HG03139 (cell line): ENCODE measurements around the gene NAT8L.

Experiments used
- ATAC-seq: cut with Tn5 transposase; IDR thresholded peaks from one replicate; pipeline ENCODE4 v1.9.1; 2021; ENCODE audit not compliant: unreplicated experiment

Gene NAT8L

DNA sequence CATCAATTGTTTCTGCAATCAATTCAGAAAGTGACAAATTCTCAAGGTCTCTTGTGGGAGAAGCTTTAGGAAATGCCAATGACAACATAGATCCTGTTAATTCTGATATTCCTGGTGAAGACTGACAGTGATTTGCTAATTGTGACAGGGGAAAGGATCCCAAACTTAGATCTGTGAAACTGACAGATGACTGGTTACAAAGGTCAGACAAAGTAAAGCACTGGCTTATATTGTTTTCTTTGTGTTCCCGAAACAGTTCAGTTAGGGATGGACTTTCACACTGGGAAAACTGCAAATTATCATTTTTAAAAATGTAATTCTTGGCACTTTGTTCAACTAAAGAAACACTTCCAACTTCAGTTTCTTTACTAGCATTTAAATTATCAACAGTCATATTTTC, 30.1 kb downstream of the NAT8L start:
- ATAC-seq = no peak

DNA sequence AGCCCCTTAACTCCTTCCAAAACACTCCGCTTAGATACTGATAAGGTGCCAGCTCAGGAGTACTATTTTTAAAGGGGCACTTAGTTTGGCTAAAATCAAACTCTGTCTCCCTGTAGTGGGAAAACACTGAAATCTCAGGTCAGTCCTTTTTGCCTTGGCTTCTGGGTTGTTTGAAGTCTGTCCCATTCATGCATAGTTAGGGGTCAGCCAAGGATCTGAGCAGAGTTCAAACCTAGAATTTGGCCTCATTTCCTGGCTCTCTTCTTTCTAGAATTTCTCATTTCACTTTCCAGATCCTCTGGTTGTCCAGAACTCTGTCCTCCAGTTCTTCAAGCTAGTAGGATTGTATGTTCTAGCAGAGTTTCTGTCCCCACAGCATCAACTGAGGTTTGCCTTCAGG, 31.5 kb downstream of the NAT8L start:
- no peak for ATAC-seq

DNA sequence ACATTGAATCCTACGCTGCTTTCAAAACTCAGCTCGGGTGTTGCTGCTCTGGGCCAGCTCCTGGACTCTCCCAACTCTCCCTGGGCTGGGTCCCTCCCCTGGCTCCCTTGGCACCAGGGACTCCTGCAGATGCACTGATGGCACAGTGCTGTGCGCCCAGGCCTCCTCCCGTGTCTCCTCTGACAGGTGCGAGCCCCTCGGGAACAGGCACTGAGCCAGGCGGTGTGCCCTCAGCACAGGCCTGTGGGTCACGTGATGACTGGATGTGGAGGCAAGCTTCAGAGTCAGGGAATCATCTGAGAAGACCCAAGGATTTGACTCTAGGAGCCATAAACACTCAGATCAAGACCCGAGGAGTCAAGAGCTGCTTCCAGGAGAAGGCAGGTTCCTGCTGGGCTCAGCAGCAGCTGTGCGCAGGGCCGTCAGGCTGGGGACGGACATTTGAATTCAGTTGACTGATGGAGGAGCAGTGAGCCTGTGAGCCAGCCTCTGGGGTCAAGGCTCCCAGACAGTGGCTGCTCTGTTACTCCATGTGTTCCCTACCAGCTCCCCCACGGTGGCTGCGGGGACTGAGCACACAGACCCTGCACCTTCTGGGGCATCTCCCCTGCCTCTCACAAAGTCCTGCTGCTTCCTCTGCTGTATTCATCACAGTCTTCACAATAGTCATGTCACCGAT, 33.0 kb downstream of the NAT8L start:
- ATAC-seq = no peak

DNA sequence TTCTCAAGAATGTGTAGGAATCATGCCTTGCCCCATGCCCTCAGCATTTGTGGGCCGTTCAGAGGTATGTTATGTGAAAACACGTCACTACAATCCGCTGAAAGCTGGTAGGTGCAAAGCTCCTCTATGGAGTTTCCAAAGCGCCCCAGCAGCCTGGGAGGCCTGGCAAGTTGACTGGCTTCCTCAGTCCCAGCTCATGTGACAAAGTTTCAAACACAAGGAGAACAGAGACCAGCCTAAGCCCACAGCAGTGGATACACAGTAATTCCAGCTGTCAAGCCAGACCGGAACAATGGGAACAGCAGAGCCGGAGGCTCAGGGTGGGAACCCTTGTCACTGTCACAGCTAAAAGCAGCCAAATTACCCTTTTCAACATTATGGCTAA, 33.5 kb downstream of the NAT8L start:
- ATAC-seq = no peak

DNA sequence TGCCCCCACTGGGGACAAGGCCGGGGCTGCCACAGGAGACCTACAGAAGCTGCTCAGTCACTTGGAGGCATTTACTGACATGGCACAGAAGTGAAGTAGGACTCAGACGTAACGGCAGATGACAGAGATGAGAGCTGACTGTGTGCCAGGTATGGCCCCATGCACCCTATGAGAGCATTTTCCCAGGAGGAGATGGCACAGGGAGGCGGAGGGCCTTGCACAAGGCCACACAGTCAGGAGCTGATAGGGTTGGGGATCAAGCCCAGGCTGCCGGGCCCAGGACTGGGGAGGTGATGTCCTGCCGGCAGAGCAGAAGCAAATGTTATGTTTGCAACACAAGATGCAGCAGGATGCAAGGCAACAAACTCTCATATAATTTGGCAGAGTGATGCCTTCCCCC, 34.1 kb downstream of the NAT8L start:
- ATAC-seq = no peak

DNA sequence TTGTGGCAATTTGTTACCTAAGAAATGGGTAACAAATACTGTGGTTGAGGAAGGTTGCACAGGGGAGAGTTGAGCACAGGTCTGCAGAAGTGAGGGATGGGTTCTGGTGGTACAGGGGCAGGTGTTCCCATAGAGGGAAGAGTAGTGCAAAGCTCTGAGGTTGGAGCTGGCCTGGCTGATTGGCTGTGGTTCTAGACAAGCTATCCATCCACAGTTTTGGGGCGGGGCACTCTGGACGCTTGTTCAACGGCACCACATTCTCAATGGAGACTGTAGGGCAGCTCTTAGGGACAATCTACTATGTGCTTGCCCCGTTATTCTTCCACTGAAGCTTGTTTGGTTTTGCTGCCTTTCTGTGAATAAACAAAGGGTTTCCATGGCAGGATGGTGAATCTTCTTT, 35.4 kb downstream of the NAT8L start:
- ATAC-seq = no peak

DNA sequence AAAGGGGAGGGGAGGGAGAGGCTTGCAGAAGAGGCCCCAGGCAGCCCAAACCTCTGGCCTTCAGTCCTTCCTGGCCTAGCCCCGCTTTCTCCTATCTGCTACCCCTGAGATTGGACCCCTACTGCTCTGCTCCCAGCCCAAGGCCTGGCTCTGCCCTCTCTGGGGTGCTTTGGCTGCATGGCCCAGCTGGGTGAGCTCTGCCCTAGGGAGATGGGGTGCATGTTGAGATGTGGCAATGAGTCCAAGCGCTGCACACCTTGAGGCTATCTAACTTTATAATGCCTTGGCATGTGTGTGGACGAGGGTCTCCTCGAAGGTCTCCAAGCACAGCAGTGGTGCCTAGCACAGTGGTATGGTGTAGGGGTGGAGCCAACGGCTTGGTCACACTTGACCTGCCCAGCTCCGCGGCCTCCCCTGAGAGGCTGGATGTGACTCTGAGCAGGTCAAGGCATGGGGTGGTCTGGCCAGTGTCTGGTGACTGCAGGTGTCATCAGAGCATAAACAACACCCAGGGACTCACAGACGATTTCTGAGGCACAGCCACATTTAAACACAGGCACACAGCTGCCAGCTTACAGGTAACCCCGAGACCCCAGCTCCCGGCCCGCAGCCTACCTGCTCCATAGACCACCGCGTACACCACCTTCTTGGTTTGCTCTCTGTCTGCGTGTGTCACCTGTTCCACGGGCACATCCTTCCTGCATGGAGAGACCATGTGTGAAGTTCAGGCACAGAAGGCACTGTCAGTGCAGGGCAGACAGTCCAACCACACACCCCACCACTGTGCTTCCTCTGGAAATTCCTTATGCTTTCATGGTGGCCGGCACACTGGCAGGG, 36.3 kb downstream of the NAT8L start:
- no peak for ATAC-seq

DNA sequence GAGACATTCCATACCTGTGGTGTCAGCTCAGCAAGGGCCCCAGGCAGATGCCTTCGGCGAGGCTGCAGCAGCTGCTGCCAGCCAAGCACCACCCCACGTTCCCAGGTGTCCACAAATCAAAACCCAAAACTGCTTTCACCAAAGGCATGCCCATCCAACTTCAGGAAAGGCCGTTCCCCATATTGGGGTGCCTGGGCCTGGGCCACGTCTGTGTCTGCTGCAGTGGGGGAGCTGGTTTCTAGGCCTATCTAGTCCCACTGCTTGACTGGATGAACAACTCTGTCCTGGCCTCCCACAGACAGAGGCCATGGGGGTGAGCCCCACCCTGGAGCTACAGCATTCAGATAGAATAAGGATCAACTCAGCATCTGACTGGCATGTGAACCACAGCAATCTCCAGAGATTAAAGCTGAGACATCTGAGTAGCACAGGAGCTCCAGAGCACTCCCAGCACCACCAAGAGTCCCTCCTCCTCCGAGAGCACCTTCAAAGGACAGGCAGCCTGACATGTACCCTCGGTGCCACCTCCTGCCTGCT, 37.0 kb downstream of the NAT8L start:
- ATAC-seq = no peak

DNA sequence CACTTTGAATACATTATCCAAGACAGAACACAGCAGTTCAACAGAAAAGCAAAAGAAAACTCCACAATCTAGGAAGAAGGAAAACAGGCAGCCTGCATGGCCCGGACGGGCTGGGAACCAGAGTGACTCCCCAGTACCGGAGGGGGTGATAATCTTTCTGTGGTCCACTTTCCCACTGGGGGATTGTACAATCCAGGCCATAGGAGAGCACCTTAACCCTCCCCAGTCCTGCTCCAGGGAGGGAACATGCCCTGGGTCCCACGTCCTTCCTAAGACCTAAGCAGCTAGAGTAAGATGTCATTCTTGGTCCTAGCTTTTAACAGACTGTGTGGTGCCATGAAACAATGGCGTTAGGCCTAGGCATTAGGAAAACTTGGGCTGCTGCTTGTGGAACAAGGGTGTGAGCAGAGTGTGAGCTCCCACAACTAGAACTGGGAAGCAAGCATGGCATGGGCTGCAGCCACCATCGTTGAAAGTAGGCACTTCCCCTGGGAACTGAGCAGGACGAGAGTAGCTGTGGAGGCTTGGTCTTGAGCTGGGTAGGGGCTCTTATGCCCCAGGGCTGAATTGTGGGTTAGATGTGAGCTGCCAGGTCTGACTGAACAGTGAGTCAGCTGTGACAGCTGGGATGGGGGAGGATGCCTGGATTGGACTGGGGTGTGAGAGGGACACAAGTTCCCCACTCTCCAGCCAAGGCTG, 42.4 kb downstream of the NAT8L start:
- no peak for ATAC-seq

DNA sequence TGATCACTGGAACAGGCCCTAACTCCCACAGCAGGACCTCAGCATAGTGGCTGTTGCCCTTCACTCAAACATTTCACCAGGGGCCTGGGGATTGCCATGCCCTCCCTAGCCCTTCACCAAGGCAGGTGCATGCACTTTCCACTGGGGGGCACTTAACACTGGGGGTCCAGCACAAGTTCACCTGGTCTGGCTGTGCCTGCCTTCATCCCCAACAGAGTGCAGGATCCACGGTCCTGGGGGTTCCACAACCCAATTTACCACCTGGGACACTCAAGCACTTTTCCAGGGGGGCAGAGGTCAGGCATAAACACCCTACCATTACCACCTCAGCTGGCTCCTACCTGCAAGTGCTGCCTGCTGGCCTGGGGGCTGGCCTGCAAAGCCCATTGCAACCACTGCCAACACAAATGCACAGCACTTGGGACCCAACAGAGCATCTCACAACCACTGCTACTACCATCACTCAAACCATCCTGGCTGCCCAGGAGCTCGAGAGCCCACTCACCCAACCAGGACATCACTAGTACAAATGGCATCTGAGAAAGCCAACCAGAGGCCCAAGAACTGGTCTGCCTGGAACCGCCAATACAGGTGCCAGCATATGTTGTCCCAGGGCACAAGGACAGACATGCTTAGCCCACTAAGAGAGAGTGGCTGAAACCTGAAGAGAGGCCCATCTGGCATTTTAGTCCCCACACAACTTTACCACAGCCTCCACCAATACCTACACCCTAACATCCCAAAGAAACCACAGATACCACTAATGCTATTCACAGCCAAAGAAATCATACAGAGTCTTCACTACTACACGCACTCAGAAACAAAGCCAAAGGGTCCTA, 43.1 kb downstream of the NAT8L start:
- ATAC-seq = no peak

DNA sequence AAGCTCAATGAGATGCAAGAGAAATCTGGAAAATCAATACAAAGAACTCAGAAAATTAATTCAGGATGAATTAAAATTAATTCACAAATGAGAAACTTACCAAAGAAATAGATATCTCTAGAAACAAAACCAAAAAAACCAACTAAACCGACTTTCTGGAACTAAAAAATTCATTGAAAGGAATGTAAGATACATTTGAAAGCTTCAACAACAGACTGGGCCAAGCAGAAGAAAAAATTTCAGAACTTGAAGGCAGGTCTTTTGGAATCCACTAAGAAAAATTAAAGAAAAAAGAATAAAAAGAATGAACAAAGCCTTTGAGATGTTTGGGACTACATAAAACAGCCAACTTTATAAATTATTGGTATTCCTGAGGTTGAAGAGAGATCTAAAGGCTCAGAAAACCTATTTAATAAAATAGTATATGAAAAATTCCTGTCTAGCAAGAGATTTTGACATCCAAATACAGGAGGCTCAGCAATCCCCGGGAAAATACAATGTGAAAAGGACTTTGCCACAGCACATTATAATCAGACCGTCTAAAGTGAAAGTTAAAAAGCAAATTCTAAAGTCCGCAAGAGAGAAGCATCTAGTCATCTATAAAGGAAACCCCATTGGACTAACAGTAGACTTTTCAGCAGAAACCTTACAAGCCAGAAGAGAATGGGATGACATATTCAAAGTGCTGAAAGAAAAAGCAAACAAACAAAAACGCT, 44.2 kb downstream of the NAT8L start:
- no peak for ATAC-seq

DNA sequence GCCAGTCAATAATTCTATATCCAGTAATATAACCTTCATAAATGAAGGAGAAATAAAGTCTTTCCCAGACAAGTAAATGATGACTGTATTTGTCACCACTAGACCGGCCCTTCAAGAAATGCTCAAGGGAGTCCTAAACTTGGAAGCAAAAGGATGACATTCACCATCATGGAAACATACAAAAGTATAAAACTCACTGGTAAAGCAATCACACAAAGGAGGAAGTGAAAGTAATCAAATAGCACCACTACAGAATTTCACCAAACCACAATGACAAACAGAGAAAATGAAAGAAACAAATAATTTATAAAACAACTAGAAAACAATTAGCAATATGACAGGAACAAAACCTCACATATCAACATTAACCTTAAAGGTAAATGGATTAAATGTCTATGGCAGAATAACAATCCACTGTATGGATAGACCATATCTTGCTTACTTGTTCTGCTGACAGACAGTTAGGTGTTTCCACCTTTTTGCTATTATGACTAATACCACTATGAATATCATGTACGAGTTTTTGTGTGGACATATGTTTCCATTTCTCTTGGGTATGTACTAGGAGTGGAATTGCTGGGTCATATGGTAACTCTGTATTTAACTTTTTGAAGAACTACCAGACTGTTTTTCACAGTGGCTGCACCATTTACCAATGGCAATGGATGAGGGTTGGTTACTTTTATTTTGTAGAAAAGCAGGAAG, 44.9 kb downstream of the NAT8L start:
- ATAC-seq = no peak

DNA sequence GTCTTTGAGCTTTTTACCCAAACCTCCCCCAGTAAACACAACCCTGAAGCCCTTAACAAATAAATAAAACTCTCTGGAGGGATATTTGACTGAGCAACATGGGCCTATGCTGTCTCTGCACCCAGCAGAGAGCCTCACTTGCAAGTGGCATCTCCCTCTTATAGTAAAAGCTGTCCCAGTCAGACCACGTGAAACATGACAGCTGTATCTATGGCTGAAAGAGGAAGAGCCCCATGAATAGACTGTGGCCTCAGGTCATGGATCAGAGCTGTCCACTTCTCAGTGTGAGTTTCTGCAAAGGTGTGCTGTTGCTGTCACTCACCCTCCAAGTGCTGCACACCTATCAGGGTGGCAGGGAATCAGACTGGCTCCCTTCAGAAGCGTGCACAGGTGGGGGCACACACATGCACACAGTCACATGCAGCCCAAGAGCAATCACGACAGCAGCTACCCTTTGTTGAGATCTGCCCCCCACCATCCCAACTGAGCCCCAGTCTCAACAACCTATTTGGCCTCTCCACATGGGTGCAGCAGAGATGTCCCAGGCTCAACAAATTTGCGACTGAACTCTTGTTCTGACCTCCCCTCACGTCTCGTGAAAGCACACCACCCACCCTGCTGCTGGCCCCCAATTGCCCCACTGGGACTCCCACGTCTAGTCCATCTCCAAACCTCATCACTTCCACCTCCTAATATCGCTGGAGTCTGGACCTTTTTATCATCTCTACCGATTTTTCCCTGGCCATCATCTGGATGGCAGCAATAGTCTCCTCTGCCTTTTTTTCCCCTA, 45.6 kb downstream of the NAT8L start:
- no peak for ATAC-seq

DNA sequence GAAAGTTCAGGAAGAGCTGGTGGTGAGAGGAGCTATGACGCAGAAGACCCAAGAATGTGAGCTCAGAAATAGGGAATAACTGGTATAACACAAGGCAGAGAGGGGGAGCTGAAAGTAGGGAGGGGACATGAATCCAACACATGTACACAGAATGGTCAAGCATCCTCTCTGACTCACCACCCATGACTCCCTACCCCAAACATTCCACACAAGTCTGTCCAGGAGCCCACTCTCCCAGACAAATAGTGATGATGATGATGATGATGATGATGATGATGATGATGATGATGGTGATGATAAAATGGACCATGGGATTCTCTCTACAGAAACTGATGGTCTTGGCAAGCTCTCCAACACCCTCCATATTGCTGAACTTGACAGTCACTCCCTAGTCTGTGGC, 46.4 kb downstream of the NAT8L start:
- no peak for ATAC-seq

DNA sequence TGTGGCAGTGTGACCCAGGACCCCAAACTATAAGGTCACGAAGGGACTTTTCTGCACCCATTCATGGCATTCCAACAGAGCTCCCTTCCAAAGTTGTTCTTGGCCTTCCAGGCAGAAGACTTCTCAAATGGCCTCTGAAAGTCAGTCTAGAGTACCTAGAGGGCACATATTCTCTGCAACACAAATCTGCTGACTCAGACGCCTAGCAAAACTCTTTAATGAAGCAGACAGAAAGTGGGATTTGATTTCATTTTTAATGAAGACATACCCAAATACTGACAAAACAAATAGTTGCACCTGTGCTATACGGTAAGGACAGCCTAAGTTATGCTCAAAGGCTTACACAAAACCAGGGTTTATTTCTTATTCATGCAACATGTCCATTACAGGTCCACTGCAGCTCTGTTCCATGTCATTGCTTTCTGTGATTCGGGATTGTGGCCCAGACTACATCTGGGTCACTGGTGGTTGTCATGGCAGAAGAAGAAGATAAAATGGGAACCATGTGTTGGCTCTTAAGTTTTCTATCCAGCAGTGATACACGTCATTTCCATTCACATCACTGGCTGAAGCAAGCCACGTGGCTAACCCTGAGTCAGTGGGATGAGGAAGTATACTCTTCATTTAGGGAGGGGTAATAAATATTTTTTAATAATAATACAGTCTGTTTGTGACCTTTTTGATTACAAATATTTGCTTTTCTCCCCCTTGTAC, 57.7 kb downstream of the NAT8L start:
- no peak for ATAC-seq
